Psoas muscle (tissue), 8 donors: ENCODE data around the gene VPS4B. TPM values are rescaled to one million over a fixed set of nuclear protein-coding genes. Genes with fewer than 3 reads are reported as not detected.
"Not testable (repeated sequence)": the region's sequence is repeated elsewhere in the genome, so short reads cannot be mapped to it uniquely, and the experiment has no call there.

Experiments used
- ATAC-seq, 4 donors: fragments of 200-7000 bp; cut with Tn5 transposase; one replicate each; pipeline ENCODE4 v1.9.1; 2020; ENCODE audit warnings: moderate library complexity in 3 of 4, mild to moderate bottlenecking in 2 of 4
- DNase-seq, 2 donors: peaks; one replicate each; pipeline ENCODE4 v3.0.0-alpha.2; 2020
- H3K27ac ChIP-seq: fragments of 200-600 bp; one replicate; pipeline ENCODE4 v1.8.0; 2022
- H3K27me3 ChIP-seq, 3 donors: fragments of 200-600 bp in 1 of 3; one replicate each; pipeline versions ENCODE4 v1.6.1 to v1.8.0; 2013 to 2022; ENCODE audit warnings: low read length in 2 of 3, mild to moderate bottlenecking in 2 of 3, moderate library complexity in 1 of 3; ENCODE audit not compliant: insufficient read depth in 3 of 3
- H3K36me3 ChIP-seq, 2 donors: fragments of 200-600 bp in 1 of 2; one replicate each; pipeline versions ENCODE4 v1.6.1 to v1.8.0; 2013 to 2022; ENCODE audit warnings: low read depth in 1 of 2, mild to moderate bottlenecking in 1 of 2, moderate library complexity in 1 of 2; ENCODE audit not compliant: insufficient read depth in 1 of 2
- H3K4me1 ChIP-seq: fragments of 200-600 bp; one replicate; pipeline ENCODE4 v1.8.0; 2022
- H3K4me3 ChIP-seq: fragments of 200-600 bp; one replicate; pipeline ENCODE4 v1.8.0; 2022; ENCODE audit warnings: mild to moderate bottlenecking
- H3K9me3 ChIP-seq: fragments of 200-600 bp; one replicate; pipeline ENCODE4 v1.8.0; 2022
- CTCF ChIP-seq: fragments of 200-600 bp; IDR thresholded peaks from one replicate; pipeline ENCODE4 v1.8.0; 2022; ENCODE audit warnings: antibody characterized with exemption
- WGBS, 3 donors: extraction: QIAGEN DNeasy Blood & Tissue Kit; methylation state at CpG; one replicate each; pipeline versions ENCODE4 v1.1.6 to v1.1.7; 2013; 5-methylcytosine and 5-hydroxymethylcytosine counted together
- intact Hi-C, 2 donors: fragments of 100-400 bp; cut with DNase I; formaldehyde crosslinking; loops; one replicate each; pipeline versions ENCODE4 v1.11.0 to v1.14.2; 2022
- polyA plus RNA-seq, 3 donors: library from polyadenylated mRNA; stranded (reverse); fragments of 200-250 nt; gene quantifications; one replicate each; pipeline ENCODE4 v1.2.3, GENCODE V29; 2013
- total RNA-seq, 4 donors: library from RNA; stranded (reverse); fragmentation: NEBNext Ultra II Directional in 2 of 4; extraction: Animal tissue kit (Norgen Biotek cat#: 25700) in 2 of 4; gene quantifications; one replicate each; pipeline versions ENCODE4 v1.2.1 to v1.2.4, GENCODE V29; 2021 to 2023
- donor health status: healthy with polysubstance abuse.
- donor health status: DM: no; HTN: no; CAD: no; lungs with moderate emphysema.
- donor health status: Bipolar disorder and iron deficiency.
- donor health status: healthy.
- donor health status: DM: yes; HTN: yes; CAD: no.
- donor health status: DM: no; HTN: no; CAD: no.
- donor health status: DM: no; HTN: no; CAD: no.
- donor health status: DM: yes; HTN: yes; CAD: no.

VPS4B gene
- total and polyA plus RNA-seq, 7 donors = 8.4 to 24.8 (median 17.9) TPM

- Histone ChIP-seq H3K9me3 (no peaks in the 10 kb centered on the region), H3K27me3 (peaks cover 0 to 6% (median 4%) of the 10 kb centered on the region in 3 donors), H3K27ac (no peak overlapping the region), H3K4me3 (no peak overlapping the region), H3K4me1 (no peaks in the 10 kb centered on the region), H3K36me3 (no peaks in the 10 kb centered on the region)
- 56 to 69% (median 57%) methylated on average over 2 of the region's 2 CpGs for WGBS, 3 donors
- ATAC-seq (no peak), DNase-seq (no peak)
- no peak for TF ChIP-seq CTCF
- intact Hi-C loops = no loop called here
These were observed 42.8 kb upstream of the VPS4B start for GRCh38 chr18:63465059-63465458.

GRCh38 chr18:63464434-63464833 lies 42.2 kb upstream of the VPS4B start:
- TF ChIP-seq CTCF = no peak
- WGBS, 3 donors = 88 to 95% (median 94%) methylated on average over 2 of the region's 2 CpGs
- Histone ChIP-seq H3K4me3 (no peak overlapping the region), H3K36me3 (no peaks in the 10 kb centered on the region), H3K27me3 (peaks cover 0 to 6% (median 4%) of the 10 kb centered on the region in 3 donors), H3K4me1 (no peaks in the 10 kb centered on the region), H3K27ac (no peak overlapping the region), H3K9me3 (no peaks in the 10 kb centered on the region)
- DNase-seq (no peak), ATAC-seq (no peak)
- intact Hi-C loops = no loop called here

- no peak overlapping the region for H3K27ac ChIP-seq
- H3K27me3 ChIP-seq = peaks cover 0 to 6% (median 4%) of the 10 kb centered on the region in 3 donors
- no peaks in the 10 kb centered on the region for H3K36me3 ChIP-seq
- TF ChIP-seq CTCF = no peak
- 38 to 54% (median 50%) methylated on average over 1 of the region's 1 CpG for WGBS, 3 donors
- H3K4me3 ChIP-seq = no peak overlapping the region
- no peaks in the 10 kb centered on the region for H3K9me3 ChIP-seq
- ATAC-seq (no peak), DNase-seq (no peak)
- intact Hi-C loops = no loop called here
- no peaks in the 10 kb centered on the region for H3K4me1 ChIP-seq
These were observed 38.1 kb upstream of the VPS4B start for GRCh38 chr18:63460414-63460813.

- Histone ChIP-seq H3K36me3 (no peaks in the 10 kb centered on the region), H3K9me3 (no peaks in the 10 kb centered on the region), H3K27ac (no peak overlapping the region), H3K27me3 (no peaks in the 10 kb centered on the region), H3K4me3 (no peak overlapping the region), H3K4me1 (no peaks in the 10 kb centered on the region)
- DNase-seq (no peak), ATAC-seq (no peak)
- 68 to 77% (median 72%) methylated on average over 6 of the region's 6 CpGs for WGBS, 3 donors
- TF ChIP-seq CTCF = no peak
- intact Hi-C loops = no loop called here
These were observed 35.7 kb upstream of the VPS4B start for GRCh38 chr18:63457977-63458376.

GRCh38 chr18:63454497-63454896 lies 32.2 kb upstream of the VPS4B start:
- WGBS, 3 donors = 92 to 96% (median 93%) methylated on average over 8 of the region's 8 CpGs
- ATAC-seq (no peak), DNase-seq (no peak)
- no peaks in the 10 kb centered on the region for H3K9me3 ChIP-seq
- H3K36me3 ChIP-seq = no peaks in the 10 kb centered on the region
- H3K27me3 ChIP-seq = no peaks in the 10 kb centered on the region
- no peak for TF ChIP-seq CTCF
- H3K4me3 ChIP-seq = no peak overlapping the region
- H3K27ac ChIP-seq = no peak overlapping the region
- intact Hi-C loops = no loop called here
- no peaks in the 10 kb centered on the region for H3K4me1 ChIP-seq

GRCh38 chr18:63452751-63453150 lies 30.5 kb upstream of the VPS4B start:
- WGBS, 3 donors = 90 to 96% (median 91%) methylated on average over 5 of the region's 5 CpGs
- DNase-seq, intact Hi-C loops, H3K9me3 ChIP-seq, H3K36me3 ChIP-seq, H3K27ac ChIP-seq, ATAC-seq, H3K4me1 ChIP-seq, H3K4me3 ChIP-seq, H3K27me3 ChIP-seq: not testable (repeated sequence)
